IPS-18c (cell line): ENCODE measurements around the gene SRRM1.
"Not testable (repeated sequence)": the region's sequence is repeated elsewhere in the genome, so short reads cannot be mapped to it uniquely, and the experiment has no call there.

Source experiments
- H3K4me3 ChIP-seq: 2 replicates; pipeline ENCODE4 v1.7.0; 2013; ENCODE audit warnings: low read depth, mild to moderate bottlenecking, low read length, moderate library complexity; ENCODE audit not compliant: insufficient read depth
- H3K9me3 ChIP-seq: one replicate; pipeline ENCODE4 v1.6.1; 2013; ENCODE audit warnings: mild to moderate bottlenecking, low read length, moderate library complexity; ENCODE audit not compliant: control insufficient read depth, insufficient read depth

SRRM1 gene

DNA sequence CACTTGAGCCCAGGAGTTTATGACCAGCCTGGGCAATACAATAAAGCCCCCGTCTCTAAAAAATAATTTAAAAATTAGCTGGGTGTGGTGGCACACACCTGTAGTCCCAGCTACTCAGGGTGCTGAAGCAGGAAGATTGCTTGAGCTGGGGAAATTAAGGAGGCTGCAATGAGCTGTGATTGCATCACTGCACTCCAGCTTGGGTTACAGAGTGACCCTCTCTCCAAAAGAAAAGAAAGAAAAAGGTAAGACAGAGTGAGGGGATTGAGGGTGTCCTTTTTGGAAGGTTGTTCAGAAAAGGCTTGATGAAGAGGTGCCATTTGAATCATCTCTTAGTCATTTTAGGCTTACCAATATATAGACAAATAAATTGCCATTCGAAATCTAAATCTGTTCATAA lies 4.0 kb upstream of the SRRM1 start:
- Histone ChIP-seq H3K4me3 (no peak overlapping the region), H3K9me3 (no peaks in the 10 kb centered on the region)

DNA sequence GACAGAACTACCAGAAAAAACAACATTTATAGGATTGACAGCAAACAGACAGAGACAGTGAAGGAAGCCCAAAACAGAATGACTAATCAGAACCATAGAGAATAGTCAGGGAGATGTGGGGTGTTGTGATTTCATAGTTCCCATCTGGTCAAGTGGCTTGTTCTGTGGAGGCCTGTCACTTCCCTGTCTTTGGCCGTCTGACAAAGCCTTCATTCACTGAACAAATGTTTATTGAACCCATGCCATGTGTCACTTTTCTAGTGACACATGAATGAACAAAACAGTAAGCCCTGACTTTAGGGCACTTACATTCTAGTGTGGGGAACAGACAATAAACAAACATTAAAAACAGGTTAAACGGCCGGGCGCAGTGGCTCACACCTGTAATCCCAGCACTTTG lies 3.2 kb upstream of the SRRM1 start:
- no peak overlapping the region for H3K4me3 ChIP-seq
- H3K9me3 ChIP-seq: no peaks in the 10 kb centered on the region

DNA sequence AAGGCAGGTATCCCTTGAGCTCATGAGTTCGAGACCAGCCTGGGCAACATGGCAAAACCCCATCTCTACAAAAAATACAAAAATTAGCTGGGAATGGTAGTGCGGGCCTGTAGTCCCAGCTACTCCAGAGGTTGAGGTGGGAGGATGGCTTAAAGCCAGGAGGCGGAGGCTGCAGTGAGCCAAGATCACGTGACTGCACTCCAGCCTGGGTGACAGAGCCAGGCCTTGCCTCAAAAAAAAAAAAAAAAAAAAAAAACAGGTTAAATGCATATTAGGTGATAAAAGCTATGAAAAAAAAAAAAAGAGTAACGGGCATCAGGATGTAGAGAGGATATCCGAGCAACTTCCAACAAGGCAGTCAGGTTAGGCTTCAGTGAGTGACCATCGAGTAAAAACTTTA lies 2.8 kb upstream of the SRRM1 start:
- Histone ChIP-seq H3K4me3 (no peak overlapping the region), H3K9me3 (no peaks in the 10 kb centered on the region)

DNA sequence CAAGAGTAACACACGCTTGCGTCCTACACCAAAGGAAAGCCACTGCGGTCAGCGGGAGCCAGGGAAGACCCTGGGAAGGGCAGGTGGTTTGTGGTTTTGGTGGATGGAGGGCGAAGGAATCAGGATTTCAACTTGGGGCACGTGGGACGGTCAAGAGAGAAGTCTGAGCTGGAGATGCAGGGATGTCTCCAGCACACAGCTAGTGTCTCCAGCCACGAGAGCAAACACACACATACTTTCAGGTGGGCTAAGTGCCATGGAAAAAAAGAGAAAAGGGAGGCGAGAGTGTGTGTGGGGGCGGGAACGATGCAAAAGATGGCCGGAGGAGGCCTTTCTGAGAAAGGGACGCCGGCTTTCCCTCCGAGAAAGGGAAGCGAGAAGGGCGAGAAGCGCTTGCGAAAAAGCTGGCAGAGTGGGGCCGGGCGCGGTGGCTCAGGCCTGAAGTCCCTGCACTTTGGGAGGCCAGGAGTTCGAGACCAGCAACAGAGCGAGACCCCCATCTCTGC lies 1.4 kb upstream of the SRRM1 start:
- H3K9me3 ChIP-seq: no peaks in the 10 kb centered on the region
- peak overlapping the region; percentile 38 for H3K4me3 ChIP-seq

DNA sequence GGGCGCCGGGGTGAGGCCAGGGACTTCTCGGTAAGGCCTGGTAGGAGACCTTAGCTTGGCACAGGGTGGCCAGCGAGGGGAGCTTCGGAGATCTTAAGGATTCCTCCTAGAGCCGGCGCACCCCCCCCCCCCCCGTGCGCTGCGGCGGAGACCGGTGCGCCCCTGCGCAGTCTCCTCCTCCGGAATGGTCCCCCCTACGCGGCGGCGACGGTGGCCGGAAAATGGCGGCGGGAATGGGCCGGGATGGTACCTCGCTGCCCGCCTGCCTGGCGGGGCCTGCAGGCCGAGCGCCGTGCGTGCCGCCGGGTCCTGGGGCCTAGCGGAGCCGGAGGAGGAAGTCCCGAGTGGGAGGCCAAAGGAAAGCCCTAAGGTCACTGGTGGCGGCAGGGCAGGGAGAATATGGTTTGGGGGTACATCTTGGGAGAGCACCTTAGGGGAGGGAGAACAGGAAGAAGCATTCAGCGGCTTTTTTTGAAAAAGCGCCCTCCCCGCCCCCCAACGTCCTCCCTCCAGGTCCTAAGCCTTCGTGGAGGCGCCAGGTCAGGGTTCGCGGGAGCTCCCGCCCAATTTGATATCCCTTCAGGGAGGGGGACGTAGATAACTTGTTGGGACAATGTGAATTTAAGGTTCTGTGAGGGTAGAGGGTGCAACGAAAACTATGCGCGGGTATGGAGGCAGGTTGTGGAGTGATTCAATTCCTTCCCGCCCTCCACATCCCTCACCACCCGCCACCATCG lies 429 bp downstream of the SRRM1 start:
- peak overlapping the region; percentile 95 for H3K4me3 ChIP-seq
- no peaks in the 10 kb centered on the region for H3K9me3 ChIP-seq

- Histone ChIP-seq H3K9me3 (no peaks in the 10 kb centered on the region), H3K4me3 (peak overlapping the region; percentile 95)
Observed at GRCh38 chr1:24644100-24644384, 940 bp downstream of the SRRM1 start.

- no peaks in the 10 kb centered on the region for H3K9me3 ChIP-seq
- no peak overlapping the region for H3K4me3 ChIP-seq
Observed at GRCh38 chr1:24648919-24649318, 5.8 kb downstream of the SRRM1 start.

DNA sequence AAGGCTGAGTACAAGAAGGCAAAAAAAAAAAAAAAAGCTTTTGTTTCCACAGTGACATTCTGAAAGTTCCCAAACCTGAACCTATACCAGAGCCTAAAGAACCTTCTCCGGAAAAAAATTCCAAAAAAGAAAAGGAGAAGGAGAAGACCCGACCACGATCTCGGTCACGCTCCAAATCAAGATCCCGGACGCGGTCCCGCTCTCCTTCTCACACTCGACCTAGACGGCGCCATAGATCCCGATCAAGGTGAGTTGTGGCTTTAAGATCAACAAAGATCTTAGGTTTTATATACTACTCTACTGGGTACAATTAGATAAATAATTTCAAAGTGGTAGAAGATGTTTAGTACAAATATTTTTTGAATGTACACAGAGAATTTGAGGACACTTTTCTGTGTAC lies 9.3 kb downstream of the SRRM1 start:
- no peak overlapping the region for H3K4me3 ChIP-seq
- H3K9me3 ChIP-seq: no peaks in the 10 kb centered on the region

DNA sequence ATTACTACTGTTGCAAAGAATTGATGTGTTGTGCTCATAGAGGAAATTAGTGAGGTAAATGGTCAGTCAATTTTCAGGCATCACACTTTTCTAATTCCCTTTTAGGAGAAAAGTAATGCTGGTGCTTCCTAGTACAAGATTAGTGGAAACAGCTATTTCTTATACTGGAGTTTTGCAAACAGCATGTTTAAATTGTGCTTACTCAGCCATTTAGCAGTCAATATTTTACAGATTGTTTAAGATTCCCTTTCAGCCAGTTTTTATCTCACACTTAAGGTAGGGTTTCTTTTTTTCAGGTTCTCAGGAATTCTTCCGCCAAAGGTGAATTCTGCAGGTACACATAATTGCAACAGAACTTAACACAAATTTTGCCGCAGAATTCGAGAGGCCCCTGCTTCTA lies 10.9 kb downstream of the SRRM1 start:
- H3K4me3 ChIP-seq: no peak overlapping the region
- no peaks in the 10 kb centered on the region for H3K9me3 ChIP-seq

DNA sequence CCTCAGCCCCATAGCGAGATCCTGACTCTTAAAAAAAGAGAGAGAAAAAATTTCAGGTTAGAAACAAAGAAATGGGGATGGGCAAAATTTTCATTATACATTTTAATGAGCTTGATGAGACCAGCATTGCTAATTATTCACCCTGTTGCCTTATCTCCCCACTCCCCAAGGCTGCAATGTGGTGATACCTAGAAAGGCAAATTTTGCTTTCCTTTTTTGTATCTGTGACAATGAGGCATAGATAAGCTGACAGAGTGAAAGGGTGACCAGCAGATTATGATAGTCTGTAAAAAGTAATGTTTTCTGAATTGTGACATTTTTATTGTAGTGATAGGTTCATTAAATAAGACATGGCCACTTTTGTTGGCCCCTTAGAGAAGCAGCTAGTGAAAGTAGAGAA lies 12.9 kb downstream of the SRRM1 start:
- Histone ChIP-seq H3K4me3 (no peak overlapping the region), H3K9me3 (no peaks in the 10 kb centered on the region)

DNA sequence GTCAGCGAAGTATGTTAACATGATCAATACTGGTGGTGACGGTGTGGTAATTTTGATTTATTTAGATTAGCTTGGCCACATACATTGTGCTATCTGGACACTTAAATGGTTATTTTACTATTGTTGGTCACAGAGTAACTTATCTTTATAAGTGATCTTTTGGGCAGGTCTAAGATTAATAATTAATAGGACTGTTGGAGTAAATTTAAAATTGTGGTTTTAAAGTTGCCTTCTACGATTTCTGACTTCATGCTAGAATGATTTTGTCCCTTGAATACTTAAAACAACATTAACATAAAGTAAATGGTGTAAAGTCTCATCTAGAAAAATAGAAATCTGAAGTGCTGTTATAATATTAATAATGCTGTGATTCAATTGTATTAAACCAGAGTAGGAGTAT lies 14.7 kb downstream of the SRRM1 start:
- no peak overlapping the region for H3K4me3 ChIP-seq
- no peaks in the 10 kb centered on the region for H3K9me3 ChIP-seq

- H3K4me3 ChIP-seq: no peak overlapping the region
- no peaks in the 10 kb centered on the region for H3K9me3 ChIP-seq
Observed at GRCh38 chr1:24659166-24659904, 16.2 kb downstream of the SRRM1 start.

- H3K9me3 ChIP-seq: no peaks in the 10 kb centered on the region
- no peak overlapping the region for H3K4me3 ChIP-seq
Observed at GRCh38 chr1:24659993-24660665, 17.0 kb downstream of the SRRM1 start.

- Histone ChIP-seq H3K9me3 (no peaks in the 10 kb centered on the region), H3K4me3 (no peak overlapping the region)
Observed at GRCh38 chr1:24664507-24665033, 21.5 kb downstream of the SRRM1 start.

DNA sequence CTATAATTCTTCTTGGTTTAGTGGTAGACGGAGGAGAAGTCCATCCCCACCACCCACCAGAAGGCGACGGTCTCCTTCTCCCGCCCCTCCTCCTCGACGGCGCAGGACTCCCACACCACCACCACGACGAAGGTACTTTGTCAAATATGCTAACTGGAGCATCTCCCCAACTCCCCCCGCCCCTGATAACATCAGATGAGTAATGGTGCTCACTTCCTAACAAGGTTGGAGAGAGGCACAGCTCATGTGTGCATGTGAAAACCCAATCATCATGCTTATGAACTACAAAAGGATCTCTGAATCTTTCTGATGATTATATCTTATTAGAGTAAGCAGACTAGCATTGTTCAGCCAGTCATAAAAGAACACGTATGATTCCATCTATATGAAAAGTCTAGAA lies 23.7 kb downstream of the SRRM1 start:
- H3K9me3 ChIP-seq: no peaks in the 10 kb centered on the region
- no peak overlapping the region for H3K4me3 ChIP-seq

DNA sequence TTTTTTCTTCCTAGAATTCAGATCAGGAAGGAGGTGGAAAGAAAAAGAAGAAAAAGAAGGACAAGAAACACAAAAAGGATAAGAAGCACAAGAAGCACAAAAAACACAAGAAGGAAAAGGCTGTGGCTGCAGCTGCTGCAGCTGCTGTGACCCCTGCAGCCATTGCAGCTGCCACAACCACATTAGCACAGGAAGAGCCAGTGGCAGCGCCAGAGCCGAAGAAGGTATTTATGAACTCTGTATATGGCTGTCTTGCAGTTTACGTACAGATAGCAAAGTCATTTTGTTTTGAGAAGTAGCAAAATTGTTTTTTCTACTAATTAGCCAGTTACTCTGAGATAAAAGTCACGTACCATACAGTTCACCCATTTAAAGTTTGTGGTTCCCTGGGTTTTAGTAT lies 28.3 kb downstream of the SRRM1 start:
- H3K4me3 ChIP-seq, H3K9me3 ChIP-seq: not testable (repeated sequence)

- H3K9me3 ChIP-seq, H3K4me3 ChIP-seq: not testable (repeated sequence)
Observed at GRCh38 chr1:24672686-24673085, 29.6 kb downstream of the SRRM1 start.

GRCh38 chr1:24673341-24673740 lies 30.2 kb downstream of the SRRM1 start:
- Histone ChIP-seq H3K9me3 (no peaks in the 10 kb centered on the region), H3K4me3 (no peak overlapping the region)
